Natural killer cell treated with Interleukin-12 subunit alpha and Interleukin-12 subunit beta and Interleukin-15 and Interleukin-18, amount 100 ng/mL, for 72 hours (primary cell): Measurements from ENCODE around the gene NR1D1. TPM values are rescaled to one million over a fixed set of nuclear protein-coding genes. Genes with fewer than 3 reads are reported as not detected.

Experiments
- ATAC-seq, 2 donors: fragments of 150-1000 bp; cut with Tn5 transposase in 1 of 2; sonication (Bioruptor Pico), chemical (Tn5 transposase) in 1 of 2; 2 replicates each; pipeline ENCODE4 v1.10.0; 2021
- DNase-seq: peaks from one replicate; pipeline ENCODE4 v3.0.0; 2022; ENCODE audit warnings: low spot score
- H3K27ac Mint-ChIP-seq, 2 donors: 1 replicate in 1 of 2; 2 replicates in 1 of 2; pipeline ENCODE4 v1.8.0; 2022; ENCODE audit warnings: mixed read lengths in 2 of 2, mild to moderate bottlenecking in 1 of 2, moderate library complexity in 1 of 2
- H3K27me3 Mint-ChIP-seq, 2 donors: 1 replicate in 1 of 2; 2 replicates in 1 of 2; pipeline ENCODE4 v1.8.0; 2022; ENCODE audit warnings: mixed read lengths in 2 of 2
- H3K36me3 Mint-ChIP-seq: one replicate; pipeline ENCODE4 v1.8.0; 2022; ENCODE audit warnings: mixed read lengths
- H3K4me1 Mint-ChIP-seq, 2 donors: 1 replicate in 1 of 2; 2 replicates in 1 of 2; pipeline ENCODE4 v1.8.0; 2022; ENCODE audit warnings: low read depth in 2 of 2, mixed read lengths in 2 of 2, mild to moderate bottlenecking in 1 of 2
- H3K4me3 Mint-ChIP-seq: one replicate; pipeline ENCODE4 v1.8.0; 2022; ENCODE audit warnings: mixed read lengths
- H3K9me3 Mint-ChIP-seq: 2 replicates; pipeline ENCODE4 v1.8.0; 2022; ENCODE audit warnings: mixed read lengths
- total RNA-seq, 2 donors: library from RNA; stranded (reverse); gene quantifications; one replicate each; pipeline ENCODE4 v1.2.3, GENCODE V29; 2022

The NR1D1 gene
- total RNA-seq, 2 donors from 2014 or later: 1.4 to 5.4 TPM

DNA sequence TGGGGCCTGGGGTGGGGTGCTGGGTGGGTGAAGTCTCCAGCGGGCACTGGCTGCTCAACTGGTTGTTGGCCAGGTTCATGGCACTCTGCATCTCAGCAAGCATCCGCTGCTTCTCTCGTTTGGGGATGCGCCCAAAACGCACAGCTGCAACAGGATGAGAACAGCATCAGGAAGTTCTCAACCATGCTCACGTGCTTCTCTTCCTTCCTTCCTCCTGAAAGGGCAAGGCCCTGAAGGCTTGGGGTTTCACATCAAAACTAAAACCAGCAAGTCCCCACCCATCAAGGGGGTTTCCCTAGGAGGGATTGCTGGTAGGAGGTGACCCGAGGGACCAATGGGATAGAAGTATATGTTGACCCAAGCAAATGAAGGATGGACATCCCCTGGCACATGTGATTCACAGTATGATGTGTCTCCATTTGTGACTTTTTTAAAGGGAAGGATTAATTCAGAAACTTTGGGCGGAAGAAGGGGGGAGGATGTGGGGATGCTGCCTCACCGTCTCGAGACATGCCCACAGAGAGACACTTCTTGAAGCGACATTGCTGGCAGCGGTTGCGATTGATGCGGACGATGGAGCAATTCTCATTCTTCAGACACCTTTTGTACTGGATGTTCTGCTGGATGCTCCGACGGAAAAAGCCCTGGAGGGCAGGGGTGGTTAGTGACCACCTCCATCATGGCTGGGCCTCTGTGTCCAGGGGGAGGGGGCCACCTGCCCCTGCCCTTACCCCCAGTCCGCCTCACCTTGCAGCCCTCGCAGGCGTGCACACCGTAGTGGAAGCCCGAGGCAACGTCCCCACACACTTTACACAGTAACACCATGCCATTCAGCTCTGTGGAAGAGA, 4.2 kb downstream of the NR1D1 start:
- Mint-ChIP-seq H3K9me3 (peaks cover 3% of the 10 kb centered on the region), H3K27me3 (no peaks in the 10 kb centered on the region), H3K4me1 (peaks cover 61 to 64% of the 10 kb centered on the region in 2 donors), H3K36me3 (no peaks in the 10 kb centered on the region), H3K27ac (peak overlapping the region; percentile 86 to 90), H3K4me3 (peak overlapping the region; percentile 82)
- DNase-seq (peak; percentile 97), ATAC-seq (peak; percentile 89 to 94)

DNA sequence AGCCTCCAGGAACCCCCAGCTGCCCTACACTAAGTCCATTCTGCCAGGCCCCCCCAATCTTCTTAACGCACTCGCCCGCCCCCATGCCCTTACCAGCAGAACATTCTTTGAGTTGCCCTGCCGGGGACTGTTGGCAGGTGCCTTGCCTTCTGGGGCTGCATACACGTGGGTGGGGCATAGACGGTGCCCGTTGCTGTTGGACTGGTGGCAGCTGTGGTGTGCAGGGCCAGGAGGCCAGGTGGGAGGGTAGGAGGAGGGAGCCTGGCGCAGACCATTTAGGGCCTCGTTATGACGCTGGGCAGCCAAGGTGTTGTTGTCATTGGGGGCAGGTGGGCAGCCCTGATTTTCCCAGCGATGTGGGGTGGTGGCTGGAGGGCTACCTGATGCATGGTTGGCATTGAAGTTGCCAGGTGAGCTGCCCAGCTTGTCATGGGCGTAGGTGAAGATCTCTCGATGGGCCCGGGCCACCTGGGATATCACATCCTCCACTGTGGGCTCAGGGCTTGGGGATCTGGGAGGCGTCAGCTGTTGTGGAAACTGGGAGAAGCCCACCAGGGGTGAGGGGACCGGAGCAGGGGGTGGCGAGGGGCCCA, 4.9 kb downstream of the NR1D1 start:
- DNase-seq (no peak), ATAC-seq (no peak)
- H3K27ac Mint-ChIP-seq: peak overlapping the region; percentile 86 to 90
- H3K4me3 Mint-ChIP-seq: peak overlapping the region; percentile 82
- peaks cover 3% of the 10 kb centered on the region for H3K9me3 Mint-ChIP-seq
- H3K36me3 Mint-ChIP-seq: no peaks in the 10 kb centered on the region
- H3K27me3 Mint-ChIP-seq: no peaks in the 10 kb centered on the region
- H3K4me1 Mint-ChIP-seq: peaks cover 54 to 56% of the 10 kb centered on the region in 2 donors

DNA sequence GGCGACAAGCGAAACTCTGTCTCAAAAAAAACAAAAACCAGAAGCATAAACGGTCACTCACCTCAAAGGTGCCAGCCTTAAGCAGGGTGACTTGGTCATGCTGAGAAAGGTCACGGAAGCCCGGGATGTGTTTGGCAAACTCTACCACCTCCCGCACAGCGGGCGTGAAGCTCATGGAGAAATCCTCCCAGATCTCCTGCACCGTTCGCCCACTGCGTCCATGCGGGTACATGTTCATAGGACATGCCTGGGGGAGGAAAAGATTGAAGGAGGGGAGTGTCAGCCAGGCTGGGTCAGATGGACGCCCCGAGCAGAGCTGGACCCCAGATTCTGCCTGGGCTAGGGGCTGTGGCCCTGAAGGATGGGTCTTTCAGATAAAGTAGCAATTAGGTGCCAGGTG, 5.5 kb downstream of the NR1D1 start:
- no peak for ATAC-seq

DNA sequence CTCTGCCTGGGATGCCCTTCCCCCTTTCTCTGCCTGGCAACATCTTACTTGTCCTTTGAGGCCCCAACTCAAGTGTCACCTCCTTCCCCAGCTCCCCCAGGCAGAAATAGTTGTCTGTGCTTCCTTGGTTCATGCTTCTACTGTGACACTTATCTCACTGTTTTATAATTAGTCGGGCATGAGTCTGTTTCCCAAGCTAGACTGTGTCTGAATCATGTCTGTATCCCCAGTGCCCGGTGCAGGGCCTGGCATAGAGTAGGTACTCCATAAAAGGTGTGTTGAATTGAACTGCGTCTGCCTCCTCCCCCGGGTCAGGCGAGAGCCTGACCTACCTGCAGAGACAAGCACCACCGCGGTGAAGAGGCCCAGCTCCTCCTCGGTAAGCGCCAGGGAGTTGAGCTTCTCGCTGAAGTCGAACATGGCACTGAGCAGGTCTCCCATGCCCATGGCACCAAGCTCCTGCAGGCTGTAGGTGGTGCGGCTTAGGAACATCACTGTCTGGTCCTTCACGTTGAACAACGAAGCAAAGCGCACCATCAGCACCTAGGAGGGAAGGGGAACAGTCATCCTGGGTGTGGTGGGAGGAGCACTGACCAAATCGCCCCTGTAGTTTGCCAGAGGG, 6.7 kb downstream of the NR1D1 start:
- H3K4me3 Mint-ChIP-seq: no peak overlapping the region
- H3K27ac Mint-ChIP-seq: peak overlapping the region; percentile 55 to 63
- peaks cover 39 to 43% of the 10 kb centered on the region in 2 donors for H3K4me1 Mint-ChIP-seq
- ATAC-seq (no peak), DNase-seq (no peak)
- no peaks in the 10 kb centered on the region for H3K27me3 Mint-ChIP-seq
- H3K9me3 Mint-ChIP-seq: peaks cover 2% of the 10 kb centered on the region
- H3K36me3 Mint-ChIP-seq: no peaks in the 10 kb centered on the region

More for the DNA sequence above, 5.5 kb downstream of the NR1D1 start:
- no peaks in the 10 kb centered on the region for H3K36me3 Mint-ChIP-seq
- H3K27me3 Mint-ChIP-seq: no peaks in the 10 kb centered on the region
- H3K4me1 Mint-ChIP-seq: peaks cover 48 to 51% of the 10 kb centered on the region in 2 donors
- peak overlapping the region; percentile 2 for H3K4me3 Mint-ChIP-seq
- DNase-seq: no peak
- peak overlapping the region in 1 of 2 donors; percentile 55 for H3K27ac Mint-ChIP-seq
- H3K9me3 Mint-ChIP-seq: peaks cover 3% of the 10 kb centered on the region

DNA sequence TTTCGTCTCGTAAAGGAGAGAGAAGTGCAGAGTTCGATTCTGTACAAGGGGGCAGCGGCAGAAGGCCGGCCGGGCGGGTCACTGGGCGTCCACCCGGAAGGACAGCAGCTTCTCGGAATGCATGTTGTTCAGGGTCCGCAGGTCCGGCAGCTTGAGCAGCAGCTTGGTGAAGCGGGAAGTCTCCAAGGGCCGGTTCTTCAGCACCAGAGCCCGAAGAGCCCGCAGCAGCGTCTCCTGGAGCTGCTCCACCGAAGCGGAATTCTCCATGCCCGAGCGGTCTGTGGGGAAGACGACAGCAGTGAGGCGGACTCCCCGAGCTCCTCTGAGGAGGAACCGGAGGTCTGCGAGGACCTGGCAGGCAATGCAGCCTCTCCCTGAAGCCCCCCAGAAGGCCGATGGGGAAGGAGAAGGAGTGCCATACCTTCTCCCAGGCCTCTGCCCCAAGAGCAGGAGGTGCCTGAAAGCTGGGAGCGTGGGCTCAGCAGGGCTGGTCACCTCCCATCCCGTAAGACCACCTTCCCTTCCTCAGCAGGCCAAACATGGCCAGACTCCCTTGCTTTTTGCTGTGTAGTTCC, 7.3 kb downstream of the NR1D1 start:
- DNase-seq: no peak
- H3K4me1 Mint-ChIP-seq: peaks cover 33 to 37% of the 10 kb centered on the region in 2 donors
- no peak for ATAC-seq
- peak overlapping the region; percentile 55 to 63 for H3K27ac Mint-ChIP-seq
- H3K9me3 Mint-ChIP-seq: no peaks in the 10 kb centered on the region
- H3K36me3 Mint-ChIP-seq: no peaks in the 10 kb centered on the region
- H3K27me3 Mint-ChIP-seq: no peaks in the 10 kb centered on the region
- no peak overlapping the region for H3K4me3 Mint-ChIP-seq

DNA sequence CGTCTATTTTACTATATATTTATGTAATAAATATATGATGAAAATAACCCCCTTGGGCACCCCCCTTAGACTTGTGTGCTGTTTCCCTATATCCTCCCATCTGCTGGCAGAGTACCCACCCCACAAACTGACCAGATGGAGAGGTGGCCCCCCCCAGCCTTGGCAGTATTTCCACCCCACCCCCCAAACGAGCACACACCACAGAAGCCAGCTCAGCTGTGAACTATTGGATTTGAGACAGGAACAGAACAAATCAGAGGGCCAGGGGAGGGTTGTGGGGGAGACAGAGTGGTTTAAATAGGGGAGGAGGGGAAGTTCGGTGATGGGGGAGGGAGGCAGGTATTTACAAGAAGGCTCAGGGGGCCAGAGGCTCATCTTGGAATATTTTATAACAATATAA, 7.8 kb downstream of the NR1D1 start:
- Mint-ChIP-seq H3K27me3 (no peaks in the 10 kb centered on the region), H3K4me1 (peaks cover 28 to 32% of the 10 kb centered on the region in 2 donors), H3K36me3 (no peaks in the 10 kb centered on the region), H3K9me3 (no peaks in the 10 kb centered on the region), H3K27ac (no peak overlapping the region), H3K4me3 (no peak overlapping the region)
- ATAC-seq (no peak), DNase-seq (no peak)

DNA sequence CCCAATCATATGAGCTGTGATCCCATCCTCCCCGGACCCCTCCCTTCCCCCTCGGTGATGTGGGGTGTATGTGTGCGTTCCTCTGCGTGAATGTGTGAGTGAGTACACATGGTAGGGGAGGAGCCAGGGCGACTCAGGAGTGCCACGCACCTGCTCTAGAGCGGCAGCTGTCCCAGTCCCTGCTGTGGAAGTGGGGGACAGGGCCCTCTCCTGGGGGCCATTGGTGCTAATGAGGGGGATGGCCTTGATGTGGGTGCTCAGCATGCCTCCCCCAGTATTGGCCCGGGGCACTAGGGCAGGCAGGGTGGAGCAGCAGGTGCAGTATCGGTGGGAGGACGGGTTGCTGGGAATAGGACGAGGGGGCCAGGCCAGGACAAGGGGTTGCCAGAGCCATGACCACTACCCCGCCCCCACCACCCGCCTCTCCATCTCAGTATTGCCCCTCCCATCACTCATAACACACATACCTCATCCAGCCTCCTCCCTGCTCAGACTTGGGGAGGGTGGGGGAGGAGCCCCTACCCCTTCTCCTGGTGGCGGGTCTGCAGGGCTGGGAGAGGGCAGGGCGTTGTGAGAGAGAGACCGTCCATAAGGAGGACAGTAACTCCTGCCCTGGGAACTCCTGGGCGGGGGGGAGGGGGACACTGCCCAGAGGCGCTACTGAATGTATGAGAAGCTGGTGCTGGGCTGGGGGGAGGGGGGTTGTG, 8.5 kb downstream of the NR1D1 start:
- H3K4me3 Mint-ChIP-seq: no peak overlapping the region
- H3K9me3 Mint-ChIP-seq: no peaks in the 10 kb centered on the region
- ATAC-seq (no peak), DNase-seq (no peak)
- peaks cover 25 to 31% of the 10 kb centered on the region in 2 donors for H3K4me1 Mint-ChIP-seq
- H3K27me3 Mint-ChIP-seq: no peaks in the 10 kb centered on the region
- no peak overlapping the region for H3K27ac Mint-ChIP-seq
- no peaks in the 10 kb centered on the region for H3K36me3 Mint-ChIP-seq

DNA sequence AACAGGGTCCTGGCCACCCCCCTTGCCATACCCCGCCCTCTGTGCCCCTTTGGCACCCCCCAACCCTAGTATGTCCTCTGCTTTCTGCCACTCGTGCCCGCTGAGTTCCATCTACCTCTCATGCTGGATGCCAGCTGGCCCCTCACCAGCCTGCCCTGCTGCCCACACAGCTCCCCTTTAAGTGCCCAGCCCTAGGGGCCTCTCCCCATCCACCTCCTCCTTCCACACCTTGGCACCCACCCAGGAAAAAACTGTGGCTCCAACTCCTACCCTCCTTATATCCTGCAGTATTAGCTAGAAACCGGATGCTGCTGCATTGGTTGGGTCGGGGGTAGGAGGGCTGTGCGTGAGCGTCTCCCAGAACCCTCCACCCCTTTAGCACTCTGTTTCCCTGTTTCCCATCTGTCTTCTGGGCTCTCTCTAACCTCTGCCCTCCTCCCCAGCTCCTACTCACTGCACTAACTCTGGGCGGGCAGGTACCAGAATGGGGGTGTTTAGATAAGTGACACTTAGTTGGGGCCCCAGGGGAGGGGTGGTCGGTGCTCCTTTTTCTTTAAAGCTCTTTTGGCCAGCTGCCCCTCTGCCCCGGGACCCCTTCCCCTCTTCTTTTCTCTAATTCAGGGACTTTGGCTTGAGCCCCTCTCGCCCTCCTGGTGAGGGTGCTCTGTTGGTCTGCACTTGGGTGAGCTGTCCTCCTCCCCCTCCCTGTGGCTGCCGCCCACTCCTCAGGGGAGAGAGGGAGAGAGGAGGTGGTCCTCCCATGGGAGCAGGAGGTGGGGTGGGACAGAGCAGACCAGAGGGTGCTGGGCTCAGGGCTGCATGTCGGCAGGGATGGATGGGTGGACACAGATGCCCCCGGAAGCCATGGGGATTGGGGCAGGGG, 9.9 kb downstream of the NR1D1 start:
- ATAC-seq (no peak), DNase-seq (no peak)
- H3K9me3 Mint-ChIP-seq: no peaks in the 10 kb centered on the region
- no peak overlapping the region for H3K4me3 Mint-ChIP-seq
- peak overlapping the region in 1 of 2 donors; percentile 39 for H3K27ac Mint-ChIP-seq
- peaks cover 11 to 18% of the 10 kb centered on the region in 2 donors for H3K4me1 Mint-ChIP-seq
- H3K36me3 Mint-ChIP-seq: no peaks in the 10 kb centered on the region
- no peaks in the 10 kb centered on the region for H3K27me3 Mint-ChIP-seq

DNA sequence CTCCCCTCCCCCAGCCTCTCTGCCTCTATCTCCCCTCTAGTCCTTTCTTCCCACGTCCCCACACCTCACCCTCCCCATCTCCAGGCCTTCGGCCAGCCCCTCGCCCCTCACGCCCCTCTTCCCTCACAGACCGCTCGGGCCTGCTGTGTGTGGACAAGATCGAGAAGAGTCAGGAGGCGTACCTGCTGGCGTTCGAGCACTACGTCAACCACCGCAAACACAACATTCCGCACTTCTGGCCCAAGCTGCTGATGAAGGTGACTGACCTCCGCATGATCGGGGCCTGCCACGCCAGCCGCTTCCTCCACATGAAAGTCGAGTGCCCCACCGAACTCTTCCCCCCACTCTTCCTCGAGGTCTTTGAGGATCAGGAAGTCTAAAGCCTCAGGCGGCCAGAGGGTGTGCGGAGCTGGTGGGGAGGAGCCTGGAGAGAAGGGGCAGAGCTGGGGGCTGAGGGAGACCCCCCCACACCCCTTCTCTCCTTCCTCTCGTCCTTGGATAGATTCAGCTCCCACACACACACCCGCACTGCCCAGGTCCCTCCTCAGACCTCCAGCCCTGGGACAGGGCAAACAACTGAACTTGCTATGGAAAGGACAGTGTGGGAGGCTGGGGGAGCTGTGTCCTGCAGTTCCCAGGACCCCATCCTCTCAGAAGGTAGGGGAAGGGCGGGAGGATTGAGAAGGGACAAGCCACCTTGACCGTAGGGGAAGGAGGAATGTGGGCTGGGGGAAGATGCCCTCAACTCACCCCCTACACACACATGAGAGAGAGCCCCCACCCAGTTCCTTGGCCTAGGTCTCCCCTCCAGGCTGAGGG, 11.1 kb downstream of the NR1D1 start:
- ATAC-seq (no peak), DNase-seq (no peak)
- no peaks in the 10 kb centered on the region for H3K27me3 Mint-ChIP-seq
- peaks cover 9 to 16% of the 10 kb centered on the region in 2 donors for H3K4me1 Mint-ChIP-seq
- H3K36me3 Mint-ChIP-seq: no peaks in the 10 kb centered on the region
- peak overlapping the region; percentile 39 to 72 for H3K27ac Mint-ChIP-seq
- no peaks in the 10 kb centered on the region for H3K9me3 Mint-ChIP-seq
- no peak overlapping the region for H3K4me3 Mint-ChIP-seq

DNA sequence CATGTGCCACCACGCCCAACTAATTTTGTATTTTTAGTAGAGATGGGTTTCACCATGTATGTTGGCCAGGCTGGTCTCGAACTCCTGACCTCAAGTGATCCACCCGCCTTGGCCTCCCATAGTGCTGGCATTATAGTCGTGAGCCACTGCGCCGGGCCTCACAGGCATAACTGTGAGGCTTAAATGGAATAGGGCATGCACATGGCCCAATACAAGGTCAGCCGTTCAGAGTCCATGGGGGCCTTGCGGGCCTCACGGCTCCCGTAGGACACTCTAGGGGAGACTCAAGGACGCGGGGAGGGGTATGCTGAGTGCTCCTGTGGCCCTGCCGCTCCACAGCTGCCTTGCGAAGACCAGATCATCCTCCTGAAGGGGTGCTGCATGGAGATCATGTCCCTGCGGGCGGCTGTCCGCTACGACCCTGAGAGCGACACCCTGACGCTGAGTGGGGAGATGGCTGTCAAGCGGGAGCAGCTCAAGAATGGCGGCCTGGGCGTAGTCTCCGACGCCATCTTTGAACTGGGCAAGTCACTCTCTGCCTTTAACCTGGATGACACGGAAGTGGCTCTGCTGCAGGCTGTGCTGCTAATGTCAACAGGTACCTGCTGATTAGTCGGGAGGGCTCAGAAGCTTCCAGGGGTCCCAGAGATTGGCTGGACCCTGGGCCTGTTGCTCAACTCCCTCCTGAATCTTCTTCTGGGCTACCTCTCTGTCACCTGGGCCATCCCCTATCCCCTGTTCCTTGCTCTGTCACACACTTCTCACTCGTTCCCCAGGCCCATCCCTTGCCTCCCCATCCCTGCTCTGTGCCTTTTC, 12.3 kb downstream of the NR1D1 start:
- DNase-seq (no peak), ATAC-seq (no peak)
- Mint-ChIP-seq H3K4me3 (no peak overlapping the region), H3K36me3 (no peaks in the 10 kb centered on the region), H3K4me1 (peaks cover 4 to 6% of the 10 kb centered on the region in 2 donors), H3K27me3 (no peaks in the 10 kb centered on the region), H3K27ac (peak overlapping the region in 1 of 2 donors; percentile 72), H3K9me3 (no peaks in the 10 kb centered on the region)

DNA sequence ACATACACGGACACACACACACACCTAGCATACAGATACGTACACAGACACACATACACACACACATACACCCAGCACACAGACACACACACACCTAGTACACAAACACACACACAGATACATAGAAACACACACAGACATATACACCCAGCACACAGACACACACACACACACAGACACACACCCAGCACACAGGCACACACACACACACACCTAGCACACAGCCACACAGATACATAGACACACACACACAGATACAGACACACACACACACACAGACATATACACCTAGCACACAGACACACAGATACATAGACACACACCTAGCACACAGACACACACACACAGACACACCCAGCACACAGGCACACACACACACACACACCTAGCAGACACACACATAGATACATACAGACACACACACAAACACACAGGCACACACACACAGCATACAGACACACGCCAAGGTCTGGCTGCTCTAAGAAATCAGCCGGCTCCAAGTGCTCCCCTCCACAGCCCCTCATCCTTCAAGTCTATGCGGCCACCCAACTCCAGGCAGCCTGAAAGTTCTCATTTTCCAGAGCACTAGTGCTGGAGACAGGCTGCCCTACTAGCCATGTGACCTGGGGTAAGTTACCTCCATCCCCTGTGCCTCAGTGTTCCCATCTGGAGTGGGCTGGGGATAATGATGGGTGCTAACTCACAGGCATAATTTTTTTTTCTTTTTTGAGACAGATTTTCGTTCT, 13.2 kb downstream of the NR1D1 start:
- no peaks in the 10 kb centered on the region for H3K36me3 Mint-ChIP-seq
- H3K4me3 Mint-ChIP-seq: no peak overlapping the region
- no peak overlapping the region for H3K27ac Mint-ChIP-seq
- DNase-seq: no peak
- peaks cover 4 to 6% of the 10 kb centered on the region in 2 donors for H3K4me1 Mint-ChIP-seq
- H3K27me3 Mint-ChIP-seq: no peaks in the 10 kb centered on the region
- no peaks in the 10 kb centered on the region for H3K9me3 Mint-ChIP-seq
- ATAC-seq: no peak
